ENCODE data around the gene C1QTNF8. TPM values are rescaled to one million over a fixed set of nuclear protein-coding genes. Genes with fewer than 3 reads are reported as not detected.

Gene C1QTNF8
- total and polyA plus RNA-seq, 2 of the 8 experiments (the other 6 are each of a cell fraction or from before 2014, with no cell fraction given), result not detected

DNA sequence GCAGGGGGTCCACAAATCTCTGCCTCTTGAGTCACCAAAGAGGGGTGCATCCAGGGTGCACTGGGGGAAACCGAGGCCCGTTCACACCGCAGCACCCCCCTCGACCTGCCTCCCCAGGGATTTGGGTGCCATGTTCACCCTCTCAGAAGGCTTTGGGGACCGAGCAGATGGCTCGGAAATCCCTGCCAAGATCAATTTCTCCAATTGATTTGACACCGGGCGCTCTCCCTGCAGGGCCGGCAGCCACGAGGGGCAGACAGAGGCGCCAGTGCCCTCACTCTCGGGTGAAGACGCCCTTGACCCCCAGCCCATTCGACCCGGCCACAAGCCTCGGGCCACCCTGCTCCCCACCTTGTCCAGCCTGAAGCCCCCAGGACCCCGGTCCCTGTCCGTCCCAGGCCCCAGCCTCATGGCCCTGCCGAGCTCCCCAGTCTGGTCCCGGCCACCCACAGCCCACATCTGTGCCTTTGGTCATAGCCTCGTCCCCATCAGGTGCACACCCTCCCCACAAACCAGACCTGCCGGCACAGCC, 14.2 kb downstream of the C1QTNF8 start (continued):
- TF ChIP-seq JUN (IDR thresholded peaks at IDR 0.05; ENCODE audit: low read depth, low read length), result no peak
- TF ChIP-seq KDM5A (IDR thresholded peaks at IDR 0.05; ENCODE audit: low read length), result no peak
- no peak for TF ChIP-seq FOSL1 (IDR thresholded peaks at IDR 0.05; ENCODE audit: insufficient read depth, low read depth, low read length)
- TF ChIP-seq EZH2 (IDR thresholded peaks at IDR 0.05; ENCODE audit: low read depth, low read length, severe bottlenecking), result no peak
- TF ChIP-seq NANOG (IDR thresholded peaks at IDR 0.05; ENCODE audit: insufficient read depth, low read depth, low read length, poor library complexity, severe bottlenecking), result no peak

Measured in H1 (cell line).